HUES48 (cell line): ENCODE results near the gene EMC8.
A peak's percentile ranks its signal among the peaks of the same experiment; 100 is the strongest.
"Not testable (repeated sequence)": the region's sequence is repeated elsewhere in the genome, so short reads cannot be mapped to it uniquely, and the experiment has no call there.

Experiments used
- H3K27ac ChIP-seq: one replicate; pipeline ENCODE4 v1.7.0; 2013; ENCODE audit warnings: low read depth, low read length, inconsistent platforms
- H3K27me3 ChIP-seq: 2 replicates; pipeline ENCODE4 v1.6.1; 2013; ENCODE audit warnings: mild to moderate bottlenecking, low read length; ENCODE audit not compliant: control insufficient read depth, insufficient read depth
- H3K36me3 ChIP-seq: 2 replicates; pipeline ENCODE4 v1.6.1; 2013; ENCODE audit warnings: low read length; ENCODE audit not compliant: control insufficient read depth, insufficient read depth
- H3K4me1 ChIP-seq: 2 replicates; pipeline ENCODE4 v1.6.1; 2013; ENCODE audit warnings: mild to moderate bottlenecking, low read length; ENCODE audit not compliant: control insufficient read depth, insufficient read depth
- H3K4me3 ChIP-seq: 2 replicates; pipeline ENCODE4 v1.5.1; 2013; ENCODE audit warnings: mild to moderate bottlenecking, low read depth, low read length
- H3K9ac ChIP-seq: 2 replicates; pipeline ENCODE4 v1.6.1; 2013; ENCODE audit warnings: mild to moderate bottlenecking, low read depth, low read length, moderate library complexity
- H3K9me3 ChIP-seq: 2 replicates; pipeline ENCODE4 v1.6.1; 2013; ENCODE audit warnings: low read length; ENCODE audit not compliant: control insufficient read depth, insufficient read depth

The EMC8 gene

GRCh38 chr16:85810742-85811115, 11.4 kb upstream of the EMC8 start:
- H3K9ac ChIP-seq, result no peak overlapping the region
- H3K27me3 ChIP-seq, result peaks cover 4% of the 10 kb centered on the region; the same call in 1 of the 2 replicates
- H3K4me1 ChIP-seq, result no peaks in the 10 kb centered on the region; the same call in 1 of the 2 replicates
- H3K4me3 ChIP-seq, result no peak overlapping the region
- H3K36me3 ChIP-seq, result peaks cover 15% of the 10 kb centered on the region
- no peak overlapping the region for H3K27ac ChIP-seq
- H3K9me3 ChIP-seq, result no peaks in the 10 kb centered on the region

- Histone ChIP-seq H3K4me3 (no peak overlapping the region), H3K27ac (no peak overlapping the region), H3K27me3 (peaks cover 4% of the 10 kb centered on the region; the same call in 1 of the 2 replicates), H3K9me3 (no peaks in the 10 kb centered on the region), H3K36me3 (peaks cover 20% of the 10 kb centered on the region), H3K4me1 (no peaks in the 10 kb centered on the region; the same call in 1 of the 2 replicates), H3K9ac (no peak overlapping the region)
Observed at GRCh38 chr16:85810097-85810741, 10.9 kb upstream of the EMC8 start.

GRCh38 chr16:85809645-85810044, 10.3 kb upstream of the EMC8 start:
- peaks cover 4% of the 10 kb centered on the region; the same call in 1 of the 2 replicates for H3K27me3 ChIP-seq
- no peak overlapping the region for H3K9ac ChIP-seq
- no peak overlapping the region for H3K27ac ChIP-seq
- H3K4me1 ChIP-seq, result no peaks in the 10 kb centered on the region; the same call in 1 of the 2 replicates
- no peaks in the 10 kb centered on the region for H3K9me3 ChIP-seq
- no peak overlapping the region for H3K4me3 ChIP-seq
- peaks cover 25% of the 10 kb centered on the region for H3K36me3 ChIP-seq

GRCh38 chr16:85808926-85809325, 9.6 kb upstream of the EMC8 start:
- Histone ChIP-seq H3K27me3 (peaks cover 4% of the 10 kb centered on the region; the same call in 1 of the 2 replicates), H3K9me3 (no peaks in the 10 kb centered on the region), H3K4me3 (no peak overlapping the region), H3K9ac (no peak overlapping the region), H3K4me1 (no peaks in the 10 kb centered on the region; the same call in 1 of the 2 replicates), H3K36me3 (peaks cover 31% of the 10 kb centered on the region), H3K27ac (no peak overlapping the region)

- not testable (repeated sequence) for H3K4me3 ChIP-seq, H3K27ac ChIP-seq, H3K4me1 ChIP-seq, H3K27me3 ChIP-seq, H3K9me3 ChIP-seq, H3K9ac ChIP-seq
- H3K36me3 ChIP-seq, result peaks cover 39% of the 10 kb centered on the region
Observed at GRCh38 chr16:85808104-85808503, 8.8 kb upstream of the EMC8 start.

- peaks cover 47% of the 10 kb centered on the region for H3K36me3 ChIP-seq
- not testable (repeated sequence) for H3K4me3 ChIP-seq, H3K9ac ChIP-seq, H3K27ac ChIP-seq, H3K27me3 ChIP-seq, H3K9me3 ChIP-seq, H3K4me1 ChIP-seq
Observed at GRCh38 chr16:85807340-85807739, 8.0 kb upstream of the EMC8 start.

GRCh38 chr16:85806539-85806938, 7.2 kb upstream of the EMC8 start:
- H3K4me3 ChIP-seq, result no peak overlapping the region
- peaks cover 55% of the 10 kb centered on the region for H3K36me3 ChIP-seq
- peaks cover 2% of the 10 kb centered on the region; the same call in 1 of the 2 replicates for H3K27me3 ChIP-seq
- no peaks in the 10 kb centered on the region for H3K4me1 ChIP-seq
- no peaks in the 10 kb centered on the region for H3K9me3 ChIP-seq
- no peak overlapping the region for H3K9ac ChIP-seq
- no peak overlapping the region for H3K27ac ChIP-seq

GRCh38 chr16:85805442-85806045, 6.2 kb upstream of the EMC8 start:
- no peaks in the 10 kb centered on the region for H3K27me3 ChIP-seq
- H3K27ac ChIP-seq, result no peak overlapping the region
- H3K36me3 ChIP-seq, result peaks cover 61% of the 10 kb centered on the region
- no peak overlapping the region for H3K4me3 ChIP-seq
- no peak overlapping the region for H3K9ac ChIP-seq
- no peaks in the 10 kb centered on the region for H3K4me1 ChIP-seq
- no peaks in the 10 kb centered on the region for H3K9me3 ChIP-seq

GRCh38 chr16:85803570-85803969, 4.2 kb upstream of the EMC8 start:
- Histone ChIP-seq H3K9ac (no peak overlapping the region), H3K27me3 (no peaks in the 10 kb centered on the region), H3K4me3 (no peak overlapping the region), H3K36me3 (peaks cover 61% of the 10 kb centered on the region), H3K27ac (no peak overlapping the region), H3K4me1 (no peaks in the 10 kb centered on the region), H3K9me3 (no peaks in the 10 kb centered on the region)

GRCh38 chr16:85800321-85800669, 951 bp upstream of the EMC8 start:
- Histone ChIP-seq H3K4me1 (peaks cover 3% of the 10 kb centered on the region; the same call in 1 of the 2 replicates), H3K36me3 (peaks cover 64% of the 10 kb centered on the region)

GRCh38 chr16:85798901-85799496, 345 bp downstream of the EMC8 start:
- no peaks in the 10 kb centered on the region for H3K9me3 ChIP-seq
- H3K27ac ChIP-seq, result peak overlapping the region; percentile 90
- H3K27me3 ChIP-seq, result no peaks in the 10 kb centered on the region
- H3K4me1 ChIP-seq, result peaks cover 3% of the 10 kb centered on the region; the same call in 1 of the 2 replicates
- H3K4me3 ChIP-seq, result peak overlapping the region; percentile 95
- H3K9ac ChIP-seq, result peak overlapping the region; percentile 93
- peaks cover 66% of the 10 kb centered on the region for H3K36me3 ChIP-seq

More at GRCh38 chr16:85800321-85800669, 951 bp upstream of the EMC8 start:
- Histone ChIP-seq H3K27me3 (no peaks in the 10 kb centered on the region), H3K9ac (peak overlapping the region; percentile 93), H3K27ac (peak overlapping the region; percentile 90), H3K9me3 (no peaks in the 10 kb centered on the region), H3K4me3 (peak overlapping the region; percentile 95)
